Esophagus muscularis mucosa (tissue), 4 donors: ENCODE data around the gene ATP11A. TPM values are rescaled to one million over a fixed set of nuclear protein-coding genes. Genes with fewer than 3 reads are reported as not detected.

Experiments
- DNase-seq: peaks from one replicate; pipeline ENCODE4 v3.0.0-alpha.2; 2017; ENCODE audit errors: extremely low spot score
- H3K27ac ChIP-seq, 4 donors: fragments of 200-600 bp; sonication (generic); replicated peaks in 1 of 4; 1 replicate in 3 of 4; 2 replicates in 1 of 4; pipeline ENCODE4 v1.5.1; 2016 to 2019; ENCODE audit warnings: mild to moderate bottlenecking in 1 of 4
- H3K27me3 ChIP-seq, 4 donors: fragments of 200-600 bp; sonication (generic); one replicate each; pipeline versions ENCODE4 v1.5.1 to v1.6.0; 2016 to 2019
- H3K36me3 ChIP-seq, 4 donors: fragments of 200-600 bp; sonication (generic); one replicate each; pipeline ENCODE4 v1.5.1; 2016 to 2019
- H3K4me1 ChIP-seq, 4 donors: fragments of 200-600 bp; sonication (generic); one replicate each; pipeline ENCODE4 v1.5.1; 2016 to 2019
- H3K4me3 ChIP-seq, 4 donors: fragments of 200-600 bp; sonication (generic); 1 replicate in 2 of 4; 2 replicates in 2 of 4; pipeline ENCODE4 v1.5.1; 2016 to 2019; ENCODE audit warnings: mild to moderate bottlenecking in 4 of 4, moderate library complexity in 1 of 4
- H3K9me3 ChIP-seq, 4 donors: fragments of 200-600 bp; sonication (generic); 1 replicate in 3 of 4; 2 replicates in 1 of 4; pipeline ENCODE4 v1.5.1; 2016 to 2019
- EP300 ChIP-seq: sonication (generic); formaldehyde crosslinking; IDR thresholded peaks from one replicate; pipeline ENCODE4 v1.6.1; 2017; ENCODE audit warnings: antibody characterized with exemption
- POLR2A ChIP-seq: fragments of 450-650 bp; IDR thresholded peaks from one replicate; pipeline ENCODE4 v1.6.1; 2017; ENCODE audit warnings: antibody characterized with exemption, moderate library complexity, mild to moderate bottlenecking, low read depth
- POLR2AphosphoS5 ChIP-seq, 2 donors: sonication (generic); formaldehyde crosslinking; IDR thresholded peaks; one replicate each; pipeline ENCODE4 v1.6.1; 2017; ENCODE audit warnings: antibody characterized with exemption in 2 of 2
- WGBS: methylation state at CpG from one replicate; pipeline ENCODE4 v1.1.5; 2018; 5-methylcytosine and 5-hydroxymethylcytosine counted together
- intact Hi-C: fragments of 100-400 bp; cut with DNase I; formaldehyde crosslinking; loops from one replicate; pipeline ENCODE4 v1.15.1; 2023
- total RNA-seq, 4 donors: library from RNA; depleted of rRNA; stranded (reverse); fragments of >200 nt; gene quantifications; one replicate each; pipeline versions ENCODE4 v1.1.0 to v1.2.1, GENCODE V29; 2016
- TF ChIP-seq, protein P1 (sequence below), 3 experiments: fragments of 200-600 bp in 2 of 3; fragments of 450-650 bp in 1 of 3; sonication (generic) in 2 of 3; IDR thresholded peaks; one replicate each; pipeline ENCODE4 v1.5.1; 2017 to 2019; ENCODE audit warnings: antibody characterized with exemption in 3 of 3, mild to moderate bottlenecking in 2 of 3, moderate library complexity in 1 of 3

The ATP11A gene
- total RNA-seq, 4 donors from 2014 or later, result 11.2 to 27.8 (median 14.3) TPM

- peak overlapping the region in 1 of 4 donors; percentile 21 for H3K4me3 ChIP-seq
- H3K4me1 ChIP-seq, result peaks cover 6 to 12% (median 8%) of the 10 kb centered on the region in 4 donors
- no peaks in the 10 kb centered on the region for H3K9me3 ChIP-seq
- peak overlapping the region in 1 of 4 donors; percentile 37 for H3K27ac ChIP-seq
- WGBS, result 67% methylated on average over 11 of the region's 40 CpGs
- intact Hi-C loops, result loop anchor here (2.0 kb wide), 1 partner anchor 233 kb away; no protein-coding TSS in a partner anchor
- no peaks in the 10 kb centered on the region for H3K27me3 ChIP-seq
- H3K36me3 ChIP-seq, result peaks cover 4 to 67% (median 33%) of the 10 kb centered on the region in 4 donors
- peak; percentile 95 for DNase-seq
- no peak for TF ChIP-seq EP300
- TF ChIP-seq POLR2AphosphoS5 (IDR thresholded peaks at IDR 0.05), result peak in 1 of 2 donors; percentile 36
- TF ChIP-seq, protein P1, sequence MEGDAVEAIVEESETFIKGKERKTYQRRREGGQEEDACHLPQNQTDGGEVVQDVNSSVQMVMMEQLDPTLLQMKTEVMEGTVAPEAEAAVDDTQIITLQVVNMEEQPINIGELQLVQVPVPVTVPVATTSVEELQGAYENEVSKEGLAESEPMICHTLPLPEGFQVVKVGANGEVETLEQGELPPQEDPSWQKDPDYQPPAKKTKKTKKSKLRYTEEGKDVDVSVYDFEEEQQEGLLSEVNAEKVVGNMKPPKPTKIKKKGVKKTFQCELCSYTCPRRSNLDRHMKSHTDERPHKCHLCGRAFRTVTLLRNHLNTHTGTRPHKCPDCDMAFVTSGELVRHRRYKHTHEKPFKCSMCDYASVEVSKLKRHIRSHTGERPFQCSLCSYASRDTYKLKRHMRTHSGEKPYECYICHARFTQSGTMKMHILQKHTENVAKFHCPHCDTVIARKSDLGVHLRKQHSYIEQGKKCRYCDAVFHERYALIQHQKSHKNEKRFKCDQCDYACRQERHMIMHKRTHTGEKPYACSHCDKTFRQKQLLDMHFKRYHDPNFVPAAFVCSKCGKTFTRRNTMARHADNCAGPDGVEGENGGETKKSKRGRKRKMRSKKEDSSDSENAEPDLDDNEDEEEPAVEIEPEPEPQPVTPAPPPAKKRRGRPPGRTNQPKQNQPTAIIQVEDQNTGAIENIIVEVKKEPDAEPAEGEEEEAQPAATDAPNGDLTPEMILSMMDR (IDR thresholded peaks at IDR 0.05), result peak; percentile 84 to 95 (median 90)
- no peak for TF ChIP-seq POLR2A
Observed at GRCh38 chr13:112873851-112874750, 184.3 kb downstream of the ATP11A start.

- Histone ChIP-seq H3K27me3 (no peaks in the 10 kb centered on the region), H3K27ac (no peak overlapping the region), H3K9me3 (no peaks in the 10 kb centered on the region), H3K36me3 (peaks cover 4 to 61% (median 36%) of the 10 kb centered on the region in 4 donors), H3K4me1 (peaks cover 6 to 12% (median 8%) of the 10 kb centered on the region in 4 donors), H3K4me3 (no peak overlapping the region)
- 91% methylated on average over 14 of the region's 19 CpGs for WGBS
- TF ChIP-seq, protein P1 (IDR thresholded peaks at IDR 0.05), result peak in 1 of 3 experiments; percentile 16
- no peak for TF ChIP-seq POLR2AphosphoS5 (IDR thresholded peaks at IDR 0.05)
- no peak for TF ChIP-seq POLR2A
- intact Hi-C loops, result loop anchor here (2.0 kb wide), 1 partner anchor 234 kb away; no protein-coding TSS in a partner anchor
- DNase-seq, result no peak
Observed at GRCh38 chr13:112874751-112875300, 185.0 kb downstream of the ATP11A start.

DNA sequence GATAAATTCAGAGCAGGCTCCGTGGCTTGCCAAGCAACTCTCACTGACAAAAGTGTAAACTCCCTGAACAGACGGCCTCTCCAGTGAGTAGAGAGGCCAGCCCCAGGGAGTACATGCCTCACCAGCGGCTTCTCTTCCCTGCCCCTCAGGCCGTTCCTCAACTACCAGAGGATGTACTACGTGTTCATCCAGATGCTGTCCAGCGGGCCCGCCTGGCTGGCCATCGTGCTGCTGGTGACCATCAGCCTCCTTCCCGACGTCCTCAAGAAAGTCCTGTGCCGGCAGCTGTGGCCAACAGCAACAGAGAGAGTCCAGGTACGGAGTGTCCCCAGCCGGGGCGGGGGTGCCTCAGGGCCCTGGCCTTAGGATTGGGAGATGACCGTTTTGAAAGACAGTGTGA is 185.8 kb downstream of the ATP11A start:
- Histone ChIP-seq H3K36me3 (peaks cover 7 to 63% (median 44%) of the 10 kb centered on the region in 4 donors), H3K4me3 (no peak overlapping the region), H3K27ac (no peak overlapping the region), H3K4me1 (peaks cover 6 to 12% (median 8%) of the 10 kb centered on the region in 4 donors), H3K27me3 (no peaks in the 10 kb centered on the region), H3K9me3 (no peaks in the 10 kb centered on the region)
- 87% methylated on average over 13 of the region's 15 CpGs for WGBS
- no peak for DNase-seq
- TF ChIP-seq, protein P1 (IDR thresholded peaks at IDR 0.05), result no peak
- TF ChIP-seq POLR2A (no peak), EP300 (no peak)
- intact Hi-C loops, result loop anchor here (2.0 kb wide), 1 partner anchor 235 kb away; no protein-coding TSS in a partner anchor

DNA sequence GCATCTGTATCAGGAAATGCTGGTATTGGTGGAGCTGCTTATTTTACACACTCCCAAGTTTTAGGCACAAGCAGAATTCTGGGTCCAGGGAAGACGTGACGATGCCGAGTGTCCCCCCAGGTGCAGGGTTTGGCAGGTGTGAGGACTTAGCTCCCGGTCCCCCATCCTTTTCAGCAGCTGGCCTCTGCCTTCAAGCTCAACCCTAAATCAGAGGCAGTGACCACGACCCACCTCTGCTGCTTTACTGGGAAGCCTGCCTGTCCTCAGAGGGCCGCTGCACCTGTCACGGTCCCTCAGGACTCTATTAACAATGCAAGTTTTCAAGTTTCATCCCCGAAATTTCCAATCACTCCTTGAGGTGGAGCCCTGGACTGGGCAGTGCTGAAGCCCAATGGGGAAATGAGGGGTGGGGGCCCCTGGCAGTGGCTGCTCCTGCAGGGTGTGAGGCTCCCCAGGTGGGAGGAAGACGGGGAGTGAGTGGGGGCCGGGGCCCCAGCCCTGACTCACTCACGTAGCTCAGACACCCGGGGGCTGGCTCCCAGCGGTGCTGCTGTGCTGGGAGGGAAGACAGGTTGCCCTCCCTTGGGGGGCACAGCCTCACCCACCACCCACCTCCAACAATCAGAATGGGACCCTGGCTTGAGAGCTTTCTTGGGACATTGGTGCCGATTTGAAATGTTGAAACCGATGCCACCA is 186.6 kb downstream of the ATP11A start:
- intact Hi-C loops, result no loop called here
- Histone ChIP-seq H3K4me3 (no peak overlapping the region), H3K9me3 (no peaks in the 10 kb centered on the region), H3K27me3 (no peaks in the 10 kb centered on the region), H3K27ac (no peak overlapping the region), H3K36me3 (peaks cover 8 to 65% (median 53%) of the 10 kb centered on the region in 4 donors), H3K4me1 (peaks cover 6 to 12% (median 8%) of the 10 kb centered on the region in 4 donors)
- WGBS, result 77% methylated on average over 15 of the region's 15 CpGs
- TF ChIP-seq POLR2A, result no peak
- TF ChIP-seq POLR2AphosphoS5 (IDR thresholded peaks at IDR 0.05), result no peak
- no peak for TF ChIP-seq EP300
- TF ChIP-seq, protein P1 (IDR thresholded peaks at IDR 0.05), result no peak
- no peak for DNase-seq
